GM10248 (cell line): Measurements from ENCODE around the gene RGS18.
"Not testable (repeated sequence)": the region's sequence is repeated elsewhere in the genome, so short reads cannot be mapped to it uniquely, and the experiment has no call there.

Experiments used
- CTCF ChIA-PET: fragments of 300-600 bp; sonication (Branson Sonifier 250); formaldehyde crosslinking; extraction: SDS; loops from one replicate; lab custom pipeline; 2021; ENCODE audit warnings: antibody characterized with exemption; lab: Yijun Ruan, JAX
- POLR2A ChIA-PET: fragments of 350-650 bp; sonication (Branson Sonifier 250); formaldehyde crosslinking; extraction: SDS; loops from one replicate; lab custom pipeline; 2020; ENCODE audit warnings: antibody characterized with exemption; lab: Yijun Ruan, JAX
- DNase-seq: peaks from one replicate; pipeline ENCODE4 v3.0.0; 2012; ENCODE audit errors: extremely low spot score
- TF ChIP-seq, protein P1 (sequence below): IDR thresholded peaks from 2 replicates; pipeline ENCODE4 v1.5.1; 2012; ENCODE audit warnings: mild to moderate bottlenecking, low read depth; ENCODE audit errors: extremely low read depth, missing control alignments, control extremely low read depth

The RGS18 gene

DNA sequence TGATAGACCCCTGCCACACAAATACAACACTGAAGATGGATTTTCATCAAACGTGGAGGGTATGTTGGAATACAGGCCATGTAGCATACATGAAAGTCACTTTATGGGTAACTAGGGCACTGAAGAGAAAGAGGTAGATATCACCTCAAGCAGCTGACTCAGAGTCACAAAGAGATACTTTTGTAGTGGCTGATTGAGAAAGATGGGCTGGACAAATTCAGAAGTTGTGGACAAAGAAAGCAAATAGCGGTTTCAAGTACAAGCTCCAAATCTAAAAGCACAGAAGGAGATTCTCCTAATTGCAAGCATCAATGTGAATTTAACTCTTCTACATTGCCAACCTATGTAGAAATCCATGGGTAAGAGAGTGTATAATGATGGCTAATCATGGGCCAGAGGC, 35.0 kb upstream of the RGS18 start:
- ChIA-PET POLR2A (no interaction called here), CTCF (no interaction called here)
- DNase-seq, result no peak
- TF ChIP-seq, protein P1, sequence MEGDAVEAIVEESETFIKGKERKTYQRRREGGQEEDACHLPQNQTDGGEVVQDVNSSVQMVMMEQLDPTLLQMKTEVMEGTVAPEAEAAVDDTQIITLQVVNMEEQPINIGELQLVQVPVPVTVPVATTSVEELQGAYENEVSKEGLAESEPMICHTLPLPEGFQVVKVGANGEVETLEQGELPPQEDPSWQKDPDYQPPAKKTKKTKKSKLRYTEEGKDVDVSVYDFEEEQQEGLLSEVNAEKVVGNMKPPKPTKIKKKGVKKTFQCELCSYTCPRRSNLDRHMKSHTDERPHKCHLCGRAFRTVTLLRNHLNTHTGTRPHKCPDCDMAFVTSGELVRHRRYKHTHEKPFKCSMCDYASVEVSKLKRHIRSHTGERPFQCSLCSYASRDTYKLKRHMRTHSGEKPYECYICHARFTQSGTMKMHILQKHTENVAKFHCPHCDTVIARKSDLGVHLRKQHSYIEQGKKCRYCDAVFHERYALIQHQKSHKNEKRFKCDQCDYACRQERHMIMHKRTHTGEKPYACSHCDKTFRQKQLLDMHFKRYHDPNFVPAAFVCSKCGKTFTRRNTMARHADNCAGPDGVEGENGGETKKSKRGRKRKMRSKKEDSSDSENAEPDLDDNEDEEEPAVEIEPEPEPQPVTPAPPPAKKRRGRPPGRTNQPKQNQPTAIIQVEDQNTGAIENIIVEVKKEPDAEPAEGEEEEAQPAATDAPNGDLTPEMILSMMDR, result no peak

DNA sequence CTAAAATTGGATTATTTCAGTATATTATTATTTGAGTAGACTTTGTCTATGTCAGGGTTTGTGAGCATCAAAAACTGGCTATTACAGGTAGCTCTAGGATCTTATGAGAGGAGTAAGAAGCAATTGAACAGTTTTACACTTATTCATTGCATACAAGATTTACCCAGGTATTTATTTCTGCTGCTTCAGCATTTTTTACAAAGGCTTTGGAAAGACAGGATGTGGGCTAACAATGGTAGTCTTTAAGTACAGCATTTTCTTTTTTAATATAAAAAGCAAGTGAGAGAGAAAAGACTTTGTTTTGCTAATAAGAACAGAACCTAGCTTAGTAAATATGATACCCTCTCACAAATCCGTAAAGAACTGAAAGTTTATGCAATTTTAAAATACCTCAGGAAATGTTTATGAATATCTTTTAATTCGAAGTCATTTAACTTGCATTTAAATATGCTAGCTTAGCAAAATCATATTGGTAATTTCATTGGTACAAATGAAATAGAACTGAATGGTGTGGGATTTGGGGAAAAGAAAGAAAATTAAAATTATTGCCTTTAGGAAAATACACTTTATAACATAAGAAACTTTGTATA, 32.1 kb upstream of the RGS18 start:
- TF ChIP-seq, protein P1, result no peak
- CTCF ChIA-PET, result no interaction called here
- POLR2A ChIA-PET, result no interaction called here
- DNase-seq, result no peak

DNA sequence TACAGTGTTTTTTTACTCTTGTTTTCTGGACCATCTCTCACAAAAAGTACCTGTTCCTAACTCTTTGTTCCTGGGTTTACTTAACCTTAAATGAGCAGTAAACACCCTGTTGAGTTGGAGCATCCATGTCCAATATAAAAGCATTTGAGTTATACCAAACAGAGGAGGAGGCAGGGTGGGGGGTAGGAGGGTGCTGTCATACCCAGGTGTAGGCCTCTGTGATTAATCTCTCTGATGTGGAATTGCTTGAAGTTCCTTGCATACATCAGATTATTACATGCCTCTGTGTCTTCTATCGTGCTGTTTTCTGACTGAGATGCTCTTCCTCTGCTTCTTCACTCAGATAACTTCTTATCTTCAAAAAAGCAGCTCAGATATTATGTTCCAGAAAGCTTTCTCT, 28.1 kb upstream of the RGS18 start:
- DNase-seq, result no peak
- TF ChIP-seq, protein P1, result no peak
- CTCF ChIA-PET, result no interaction called here
- POLR2A ChIA-PET, result no interaction called here

DNA sequence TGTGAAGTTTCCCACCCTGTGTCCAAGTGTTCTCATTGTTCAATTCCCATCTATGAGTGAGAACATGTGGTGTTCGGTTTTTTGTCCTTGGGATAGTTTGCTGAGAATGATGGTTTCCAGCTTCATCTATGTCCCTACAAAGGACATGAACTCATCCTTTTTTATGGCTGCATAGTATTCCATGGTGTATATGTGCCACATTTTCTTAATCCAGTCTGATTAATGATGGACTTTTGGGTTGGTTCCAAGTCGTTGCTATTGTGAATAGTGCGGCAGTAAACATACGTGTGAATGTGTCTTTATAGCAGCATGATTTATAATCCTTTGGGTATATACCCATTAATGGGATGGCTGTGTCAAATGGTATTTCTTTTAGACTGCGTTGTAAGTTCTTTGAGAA, 27.4 kb upstream of the RGS18 start:
- CTCF ChIA-PET, DNase-seq, POLR2A ChIA-PET: not testable (repeated sequence)

DNA sequence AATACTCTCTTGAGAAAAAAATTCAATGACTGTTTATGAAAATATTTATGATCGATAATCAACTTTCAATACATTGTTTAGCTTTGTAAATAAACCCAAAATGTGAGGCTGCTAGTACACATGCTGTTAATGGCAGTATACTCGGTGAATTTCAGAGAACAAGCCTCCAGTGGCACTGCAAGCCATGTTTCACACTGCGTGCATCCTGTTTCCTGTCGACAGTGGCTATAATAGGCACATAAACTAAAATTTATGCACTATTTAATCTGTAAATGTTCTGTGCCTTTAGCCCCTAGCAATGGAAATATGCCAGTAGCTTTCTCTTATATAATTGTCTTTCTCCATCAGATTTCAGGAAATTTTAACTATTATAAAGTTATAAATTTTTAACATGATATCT, 26.3 kb upstream of the RGS18 start:
- CTCF ChIA-PET, result no interaction called here

DNA sequence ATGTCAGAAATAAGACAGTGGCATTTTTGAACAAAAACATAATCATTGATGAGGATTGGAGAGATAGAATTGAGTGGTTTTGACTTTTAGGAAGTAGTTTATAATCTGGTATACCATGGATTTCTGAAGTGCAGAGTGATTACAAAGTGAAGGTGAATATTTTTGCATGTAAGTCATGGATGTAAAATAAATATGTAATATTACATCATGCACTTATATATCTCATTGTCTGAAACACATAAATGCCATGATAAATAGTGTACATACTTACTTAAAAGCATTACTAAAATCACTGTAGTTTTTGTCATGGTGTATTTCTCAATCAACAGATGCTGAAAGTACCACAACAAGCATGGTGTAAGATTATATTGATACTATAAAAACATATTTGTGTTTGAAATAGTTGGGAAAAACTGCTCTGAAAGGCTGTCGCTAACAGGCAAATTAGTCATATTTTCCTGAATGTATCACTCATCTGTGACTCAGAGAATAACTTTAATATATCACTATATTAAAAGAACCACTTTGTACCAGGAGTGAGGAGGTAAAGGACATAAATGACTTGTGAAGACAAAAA, 24.8 kb upstream of the RGS18 start:
- TF ChIP-seq, protein P1, result no peak
- CTCF ChIA-PET, result no interaction called here
- POLR2A ChIA-PET, result no interaction called here
- DNase-seq, result no peak

More for the DNA sequence above, 26.3 kb upstream of the RGS18 start:
- TF ChIP-seq, protein P1, result no peak
- DNase-seq, result no peak
- POLR2A ChIA-PET, result no interaction called here

DNA sequence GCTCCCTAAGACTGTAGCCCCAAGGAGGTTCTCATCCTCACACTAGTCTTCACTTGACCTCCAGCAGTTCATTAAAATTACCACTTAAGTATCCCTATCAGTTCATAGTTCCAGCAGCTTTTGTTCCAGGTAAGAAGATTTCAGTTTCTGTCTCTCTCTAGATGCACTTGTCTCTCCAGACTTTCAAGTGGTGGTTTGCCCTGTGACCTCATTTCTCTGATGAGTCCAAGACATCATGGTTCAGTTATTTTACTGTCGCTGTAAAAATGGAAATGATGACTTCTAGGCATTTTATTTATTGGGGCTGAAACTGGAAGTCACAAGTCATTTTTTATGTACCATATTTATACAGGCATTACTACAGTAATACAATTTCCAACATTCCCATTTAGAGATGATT, 17.9 kb upstream of the RGS18 start:
- ChIA-PET POLR2A (no interaction called here), CTCF (no interaction called here)

More for the DNA sequence above, 17.9 kb upstream of the RGS18 start:
- TF ChIP-seq, protein P1, result no peak
- no peak for DNase-seq
